ENCODE results near the gene KIFC1. TPM values are rescaled to one million over a fixed set of nuclear protein-coding genes. Genes with fewer than 3 reads are reported as not detected.
"Not testable (repeated sequence)": the region's sequence is repeated elsewhere in the genome, so short reads cannot be mapped to it uniquely, and the experiment has no call there.

Gene KIFC1
- total RNA-seq, 1 experiment from 2014 or later, result 73.8 TPM

GRCh38 chr6:33344701-33345697 is 46.6 kb upstream of the KIFC1 start:
- Histone ChIP-seq H3K4me2 (ENCODE audit: insufficient read depth, insufficient read length, low read length) (peak overlapping the region; percentile 24), H2BK20ac (ENCODE audit: low read depth, low read length, poor library complexity, severe bottlenecking) (no peak overlapping the region), H3T11ph (ENCODE audit: low read length) (no peak overlapping the region), H2AFZ (ENCODE audit: low read length) (no peak overlapping the region), H2BK15ac (ENCODE audit: low read depth, low read length) (no peak overlapping the region), H2AK5ac (ENCODE audit: insufficient read length, low read length) (no peak overlapping the region), H3K23ac (ENCODE audit: insufficient read length, low read depth, low read length) (no peak overlapping the region), H2BK120ac (ENCODE audit: low read depth, low read length, poor library complexity, severe bottlenecking) (no peak overlapping the region), H4K20me1 (ENCODE audit: control insufficient read depth, insufficient read depth, insufficient read length) (no peaks in the 10 kb centered on the region), H4K5ac (ENCODE audit: insufficient read length, low read depth, low read length) (no peak overlapping the region), H3K23me2 (ENCODE audit: insufficient read length, low read depth, low read length, poor library complexity, severe bottlenecking) (no peaks in the 10 kb centered on the region), H3K27me3 (ENCODE audit: insufficient read depth, low read length) (no peaks in the 10 kb centered on the region), H3K14ac (ENCODE audit: insufficient read depth, low read length) (no peak overlapping the region), H3K4me1 (ENCODE audit: insufficient read depth, low read length) (peaks cover 2% of the 10 kb centered on the region; the same call in 1 of the 2 replicates), H3K79me2 (ENCODE audit: insufficient read depth, low read length) (no peaks in the 10 kb centered on the region), H4K91ac (ENCODE audit: insufficient read length, low read depth, low read length) (no peak overlapping the region), H2BK5ac (ENCODE audit: insufficient read length, low read length) (no peak overlapping the region), H2BK12ac (ENCODE audit: insufficient read length, low read depth, low read length) (no peak overlapping the region), H3K4ac (ENCODE audit: low read depth, low read length) (no peak overlapping the region), H3K9me3 (ENCODE audit: control insufficient read depth, low read depth, low read length) (no peaks in the 10 kb centered on the region), H3K18ac (ENCODE audit: insufficient read length, low read depth, low read length) (no peak overlapping the region), H4K8ac (replicated peaks; ENCODE audit: insufficient read length, low read depth, low read length) (no peak overlapping the region), H3K56ac (ENCODE audit: insufficient read length, low read depth, low read length) (no peak overlapping the region), H3K27ac (ENCODE audit: insufficient read length, low read depth, low read length) (no peak overlapping the region), H3K9ac (ENCODE audit: extremely low read depth, insufficient read length, low read length) (no peak overlapping the region), H3K79me1 (ENCODE audit: insufficient read depth, low read depth, low read length, poor library complexity, severe bottlenecking) (no peaks in the 10 kb centered on the region)
- H3K4me1 Mint-ChIP-seq, result peaks cover 21 to 24% of the 10 kb centered on the region in 2 experiments
- H3K27ac Mint-ChIP-seq, result no peak overlapping the region
- H3K36me3 Mint-ChIP-seq (ENCODE audit: insufficient read depth in 1 of 3, low read depth in 3 of 3), result no peaks in the 10 kb centered on the region
- peak; percentile 63 for DNase-seq
- peak; percentile 72 for TF ChIP-seq CTCF (conservative IDR thresholded peaks at IDR 0.05)
- H3K27me3 Mint-ChIP-seq (ENCODE audit: low read depth), result peaks cover 3% of the 10 kb centered on the region
- H3K4me3 Mint-ChIP-seq, result peak overlapping the region; percentile 12 to 24; a peak in 4 of 5 replicates
- no CpG with 5 or more reads among the region's 22 CpGs for WGBS (ENCODE audit: extremely low coverage, insufficient read length, low lambda C conversion rate)
- H3K9me3 Mint-ChIP-seq, result no peaks in the 10 kb centered on the region

GRCh38 chr6:33346972-33347371 is 44.7 kb upstream of the KIFC1 start:
- not testable (repeated sequence) for H3T11ph ChIP-seq (ENCODE audit: low read length); DNase-seq; H2BK120ac ChIP-seq (ENCODE audit: low read depth, low read length, poor library complexity, severe bottlenecking); H2BK12ac ChIP-seq (ENCODE audit: insufficient read length, low read depth, low read length); H3K23ac ChIP-seq (ENCODE audit: insufficient read length, low read depth, low read length); H3K27ac ChIP-seq (ENCODE audit: insufficient read length, low read depth, low read length); H2AK5ac ChIP-seq (ENCODE audit: insufficient read length, low read length); H3K27me3 Mint-ChIP-seq (ENCODE audit: low read depth); H2BK5ac ChIP-seq (ENCODE audit: insufficient read length, low read length); H4K20me1 ChIP-seq (ENCODE audit: control insufficient read depth, insufficient read depth, insufficient read length); H2BK20ac ChIP-seq (ENCODE audit: low read depth, low read length, poor library complexity, severe bottlenecking); H3K27ac Mint-ChIP-seq; H2BK15ac ChIP-seq (ENCODE audit: low read depth, low read length); H3K4me2 ChIP-seq (ENCODE audit: insufficient read depth, insufficient read length, low read length); H3K9ac ChIP-seq (ENCODE audit: extremely low read depth, insufficient read length, low read length); H3K9me3 ChIP-seq (ENCODE audit: control insufficient read depth, low read depth, low read length); H3K27me3 ChIP-seq (ENCODE audit: insufficient read depth, low read length); H3K4me1 ChIP-seq (ENCODE audit: insufficient read depth, low read length); H4K5ac ChIP-seq (ENCODE audit: insufficient read length, low read depth, low read length); H3K79me1 ChIP-seq (ENCODE audit: insufficient read depth, low read depth, low read length, poor library complexity, severe bottlenecking); H3K56ac ChIP-seq (ENCODE audit: insufficient read length, low read depth, low read length); H3K9me3 Mint-ChIP-seq; H4K91ac ChIP-seq (ENCODE audit: insufficient read length, low read depth, low read length); H2AFZ ChIP-seq (ENCODE audit: low read length); H3K23me2 ChIP-seq (ENCODE audit: insufficient read length, low read depth, low read length, poor library complexity, severe bottlenecking); H3K79me2 ChIP-seq (ENCODE audit: insufficient read depth, low read length); H3K14ac ChIP-seq (ENCODE audit: insufficient read depth, low read length); H3K36me3 Mint-ChIP-seq (ENCODE audit: insufficient read depth in 1 of 3, low read depth in 3 of 3); H4K8ac ChIP-seq (replicated peaks; ENCODE audit: insufficient read length, low read depth, low read length); H3K4ac ChIP-seq (ENCODE audit: low read depth, low read length); H3K18ac ChIP-seq (ENCODE audit: insufficient read length, low read depth, low read length); H3K4me3 Mint-ChIP-seq
- 100% methylated on average over 1 of the region's 5 CpGs for WGBS (ENCODE audit: extremely low coverage, insufficient read length, low lambda C conversion rate)
- peaks cover 21 to 24% of the 10 kb centered on the region in 2 experiments for H3K4me1 Mint-ChIP-seq
